GM18526 (cell line): ENCODE results near the gene SLC38A1.

Experiments
- POLR2A ChIP-seq: IDR thresholded peaks from 3 replicates; pipeline ENCODE4 v1.6.1; 2011; ENCODE audit not compliant: insufficient read length; ENCODE audit errors: extremely low read depth

The SLC38A1 gene

GRCh38 chr12:46221255-46222128 is 47.4 kb downstream of the SLC38A1 start:
- TF ChIP-seq POLR2A = no peak

- TF ChIP-seq POLR2A = no peak
Measured at GRCh38 chr12:46219877-46220655, 48.8 kb downstream of the SLC38A1 start.

GRCh38 chr12:46219132-46219876 is 49.5 kb downstream of the SLC38A1 start:
- no peak for TF ChIP-seq POLR2A

- no peak for TF ChIP-seq POLR2A
Measured at GRCh38 chr12:46218322-46219095, 50.3 kb downstream of the SLC38A1 start.

- no peak for TF ChIP-seq POLR2A
Measured at GRCh38 chr12:46217541-46218321, 51.1 kb downstream of the SLC38A1 start.

- TF ChIP-seq POLR2A = no peak
Measured at GRCh38 chr12:46214668-46215436, 54.0 kb downstream of the SLC38A1 start.

- TF ChIP-seq POLR2A = no peak
Measured at GRCh38 chr12:46212108-46212982, 56.5 kb downstream of the SLC38A1 start.

GRCh38 chr12:46210873-46211439 is 57.9 kb downstream of the SLC38A1 start:
- TF ChIP-seq POLR2A = no peak

GRCh38 chr12:46209914-46210872 is 58.6 kb downstream of the SLC38A1 start:
- no peak for TF ChIP-seq POLR2A

GRCh38 chr12:46209170-46209569 is 59.7 kb downstream of the SLC38A1 start:
- TF ChIP-seq POLR2A = no peak

GRCh38 chr12:46208370-46208769 is 60.5 kb downstream of the SLC38A1 start:
- TF ChIP-seq POLR2A = no peak
